ENCODE results near the gene VDAC1.

VDAC1 gene

GRCh38 chr5:134004626-134005416, at the start of gene VDAC1:
VDAC1 (minus strand) TSS chr5:134004975; CDS start chr5:133993012, 11,963 bp downstream.
- in situ Hi-C loops (cut with MboI; ENCODE audit: low sequenced_read_pairs): no loop called here

- in situ Hi-C loops (cut with MboI; ENCODE audit: low sequenced_read_pairs): no loop called here
Observed at GRCh38 chr5:134053840-134054338, 49.1 kb upstream of the VDAC1 start.

- in situ Hi-C loops (cut with MboI; ENCODE audit: low sequenced_read_pairs): no loop called here
Observed at GRCh38 chr5:134053314-134053839, 48.6 kb upstream of the VDAC1 start.

GRCh38 chr5:134051305-134051704, 46.5 kb upstream of the VDAC1 start:
- in situ Hi-C loops (cut with MboI; ENCODE audit: low sequenced_read_pairs): no loop called here

- in situ Hi-C loops (cut with MboI; ENCODE audit: low sequenced_read_pairs): loop anchor here (25.0 kb wide), 1 partner anchor 88 kb away; no protein-coding TSS in a partner anchor
Observed at GRCh38 chr5:134048864-134049263, 44.1 kb upstream of the VDAC1 start.

- in situ Hi-C loops (cut with MboI; ENCODE audit: low sequenced_read_pairs): loop anchor here (25.0 kb wide), 1 partner anchor 90 kb away; no protein-coding TSS in a partner anchor
Observed at GRCh38 chr5:134047687-134048056, 42.9 kb upstream of the VDAC1 start.

GRCh38 chr5:134046801-134047686, 42.3 kb upstream of the VDAC1 start:
- in situ Hi-C loops (cut with MboI; ENCODE audit: low sequenced_read_pairs): loop anchor here (25.0 kb wide), 1 partner anchor 90 kb away; no protein-coding TSS in a partner anchor

GRCh38 chr5:134046330-134046729, 41.6 kb upstream of the VDAC1 start:
- in situ Hi-C loops (cut with MboI; ENCODE audit: low sequenced_read_pairs): loop anchor here (25.0 kb wide), 1 partner anchor 91 kb away; no protein-coding TSS in a partner anchor

GRCh38 chr5:134043793-134044792, 39.3 kb upstream of the VDAC1 start:
- in situ Hi-C loops (cut with MboI; ENCODE audit: low sequenced_read_pairs): loop anchor here (25.0 kb wide), 1 partner anchor 93 kb away; no protein-coding TSS in a partner anchor

- in situ Hi-C loops (cut with MboI; ENCODE audit: low sequenced_read_pairs): loop anchor here (25.0 kb wide), 1 partner anchor 96 kb away; no protein-coding TSS in a partner anchor
Observed at GRCh38 chr5:134041570-134042411, 37.0 kb upstream of the VDAC1 start.

- in situ Hi-C loops (cut with MboI; ENCODE audit: low sequenced_read_pairs): loop anchor here (25.0 kb wide), 1 partner anchor 99 kb away; no protein-coding TSS in a partner anchor
Observed at GRCh38 chr5:134038138-134038537, 33.4 kb upstream of the VDAC1 start.

GRCh38 chr5:134037160-134037559, 32.4 kb upstream of the VDAC1 start:
- in situ Hi-C loops (cut with MboI; ENCODE audit: low sequenced_read_pairs): loop anchor here (25.0 kb wide), 1 partner anchor 100 kb away; no protein-coding TSS in a partner anchor

- in situ Hi-C loops (cut with MboI; ENCODE audit: low sequenced_read_pairs): loop anchor here (25.0 kb wide), 1 partner anchor 103 kb away; no protein-coding TSS in a partner anchor
Observed at GRCh38 chr5:134034326-134034725, 29.6 kb upstream of the VDAC1 start.

- in situ Hi-C loops (cut with MboI; ENCODE audit: low sequenced_read_pairs): loop anchor here (25.0 kb wide), 1 partner anchor 107 kb away; no protein-coding TSS in a partner anchor
Observed at GRCh38 chr5:134030303-134030964, 25.7 kb upstream of the VDAC1 start.

- in situ Hi-C loops (cut with MboI; ENCODE audit: low sequenced_read_pairs): loop anchor here (25.0 kb wide), 1 partner anchor 108 kb away; no protein-coding TSS in a partner anchor
Observed at GRCh38 chr5:134029156-134029555, 24.4 kb upstream of the VDAC1 start.

GRCh38 chr5:134028496-134028895, 23.7 kb upstream of the VDAC1 start:
- in situ Hi-C loops (cut with MboI; ENCODE audit: low sequenced_read_pairs): loop anchor here (25.0 kb wide), 1 partner anchor 109 kb away; no protein-coding TSS in a partner anchor

GRCh38 chr5:134027288-134027615, 22.5 kb upstream of the VDAC1 start:
- in situ Hi-C loops (cut with MboI; ENCODE audit: low sequenced_read_pairs): loop anchor here (25.0 kb wide), 1 partner anchor 110 kb away; no protein-coding TSS in a partner anchor
